ENCODE results near the gene MAPK8IP1. TPM values are rescaled to one million over a fixed set of nuclear protein-coding genes. Genes with fewer than 3 reads are reported as not detected.
A peak's percentile ranks its signal among the peaks of the same experiment; 100 is the strongest.

Gene MAPK8IP1
- total RNA-seq, 1 donor from 2014 or later, result 10.1 TPM

DNA sequence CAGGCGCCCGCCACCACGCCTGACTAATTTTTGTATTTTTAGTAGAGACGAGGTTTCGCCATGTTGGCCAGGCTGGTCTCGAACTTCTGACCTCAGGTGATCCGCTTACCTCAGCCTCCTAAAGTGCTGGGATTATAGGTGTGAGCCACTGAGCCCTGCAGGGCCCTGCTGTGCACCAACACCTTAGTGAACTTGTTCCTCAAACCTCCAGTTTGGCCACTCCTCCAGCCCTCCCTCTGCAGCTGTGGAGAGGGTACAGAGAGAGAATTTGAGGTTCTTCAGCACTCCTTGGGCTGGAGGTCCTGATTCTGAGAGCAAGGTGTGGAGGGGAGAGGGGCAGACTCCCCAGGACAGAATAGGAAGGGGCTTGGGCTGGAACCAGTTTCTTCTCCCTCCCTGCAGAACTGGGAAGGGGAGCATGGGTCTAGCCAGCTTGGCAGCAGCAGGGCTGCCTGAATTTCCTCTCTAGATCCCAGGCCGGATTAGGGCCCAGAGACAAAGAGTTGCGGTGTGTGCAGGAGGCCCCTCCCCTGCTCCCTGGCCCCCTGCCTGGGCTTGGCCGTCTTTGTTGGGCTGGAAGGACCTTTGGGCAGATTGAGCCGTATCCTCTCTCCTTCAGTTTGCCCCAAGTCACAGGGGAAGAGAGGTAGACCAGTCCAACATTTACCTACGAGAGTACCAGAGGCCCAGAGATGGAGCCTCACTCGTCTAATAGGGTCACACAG lies 34.5 kb downstream of the MAPK8IP1 start:
- H3K4me1 Mint-ChIP-seq (ENCODE audit: unreplicated experiment), result peaks cover 29% of the 10 kb centered on the region
- H3K36me3 Mint-ChIP-seq (ENCODE audit: unreplicated experiment), result no peaks in the 10 kb centered on the region
- peaks cover 26% of the 10 kb centered on the region for H3K27me3 Mint-ChIP-seq (ENCODE audit: unreplicated experiment)
- TF ChIP-seq, protein P1, sequence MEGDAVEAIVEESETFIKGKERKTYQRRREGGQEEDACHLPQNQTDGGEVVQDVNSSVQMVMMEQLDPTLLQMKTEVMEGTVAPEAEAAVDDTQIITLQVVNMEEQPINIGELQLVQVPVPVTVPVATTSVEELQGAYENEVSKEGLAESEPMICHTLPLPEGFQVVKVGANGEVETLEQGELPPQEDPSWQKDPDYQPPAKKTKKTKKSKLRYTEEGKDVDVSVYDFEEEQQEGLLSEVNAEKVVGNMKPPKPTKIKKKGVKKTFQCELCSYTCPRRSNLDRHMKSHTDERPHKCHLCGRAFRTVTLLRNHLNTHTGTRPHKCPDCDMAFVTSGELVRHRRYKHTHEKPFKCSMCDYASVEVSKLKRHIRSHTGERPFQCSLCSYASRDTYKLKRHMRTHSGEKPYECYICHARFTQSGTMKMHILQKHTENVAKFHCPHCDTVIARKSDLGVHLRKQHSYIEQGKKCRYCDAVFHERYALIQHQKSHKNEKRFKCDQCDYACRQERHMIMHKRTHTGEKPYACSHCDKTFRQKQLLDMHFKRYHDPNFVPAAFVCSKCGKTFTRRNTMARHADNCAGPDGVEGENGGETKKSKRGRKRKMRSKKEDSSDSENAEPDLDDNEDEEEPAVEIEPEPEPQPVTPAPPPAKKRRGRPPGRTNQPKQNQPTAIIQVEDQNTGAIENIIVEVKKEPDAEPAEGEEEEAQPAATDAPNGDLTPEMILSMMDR (IDR thresholded peaks at IDR 0.05), result no peak
- no peak for DNase-seq (ENCODE audit: extremely low spot score, unreplicated experiment)
- no peak overlapping the region for H3K27ac Mint-ChIP-seq (ENCODE audit: unreplicated experiment)
- no peaks in the 10 kb centered on the region for H3K9me3 Mint-ChIP-seq (ENCODE audit: unreplicated experiment)
- H3K4me3 Mint-ChIP-seq (ENCODE audit: unreplicated experiment), result no peak overlapping the region

DNA sequence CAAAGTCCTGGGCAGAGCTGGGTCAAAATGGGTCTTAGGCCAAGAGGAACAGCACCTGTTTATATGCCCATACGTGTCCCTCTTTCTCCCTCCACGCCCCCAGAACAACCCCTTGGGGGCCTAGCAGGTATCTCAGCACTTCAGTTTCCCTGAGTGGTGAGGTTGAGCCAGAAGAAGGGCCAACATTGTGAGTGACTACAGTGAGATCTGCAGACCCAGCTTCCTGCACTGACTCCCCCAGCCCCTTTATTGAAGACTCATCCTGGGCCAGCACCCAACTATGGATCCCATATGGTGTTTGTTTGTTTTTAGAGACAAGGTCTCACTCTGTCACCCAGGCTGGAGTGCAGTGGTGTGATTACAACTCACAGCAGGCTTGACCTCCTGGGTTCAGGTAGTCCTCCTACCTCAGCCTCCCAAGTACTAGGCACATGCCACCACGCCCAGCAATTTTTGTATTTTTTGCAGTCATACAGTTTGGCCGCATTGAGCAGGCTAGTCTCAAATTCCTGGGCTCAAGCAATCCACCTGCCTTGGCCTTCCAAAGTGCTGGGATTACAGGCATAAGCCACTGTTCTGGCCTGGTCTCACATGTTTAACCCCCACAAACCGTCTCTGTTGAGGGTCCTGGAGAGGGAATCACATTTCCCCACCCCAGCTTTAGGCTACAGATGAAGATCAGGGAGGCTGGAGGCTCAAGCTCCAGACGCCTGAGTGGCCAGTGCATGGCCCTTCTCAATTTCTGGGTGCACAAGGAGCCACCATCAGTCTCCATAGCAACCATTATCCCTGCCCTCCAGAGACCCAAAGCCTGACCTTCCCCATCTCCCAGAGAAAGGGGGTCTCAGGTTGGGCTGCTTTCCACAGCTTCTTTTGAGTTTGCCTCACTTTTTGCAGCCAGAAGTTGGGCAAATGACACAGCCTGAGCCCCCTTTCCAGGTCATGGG lies 35.4 kb downstream of the MAPK8IP1 start:
- Mint-ChIP-seq H3K27ac (ENCODE audit: unreplicated experiment) (no peak overlapping the region), H3K27me3 (ENCODE audit: unreplicated experiment) (peaks cover 29% of the 10 kb centered on the region), H3K4me3 (ENCODE audit: unreplicated experiment) (no peak overlapping the region), H3K4me1 (ENCODE audit: unreplicated experiment) (peaks cover 29% of the 10 kb centered on the region), H3K36me3 (ENCODE audit: unreplicated experiment) (no peaks in the 10 kb centered on the region), H3K9me3 (ENCODE audit: unreplicated experiment) (no peaks in the 10 kb centered on the region)
- TF ChIP-seq, protein P1 (IDR thresholded peaks at IDR 0.05), result no peak
- DNase-seq (ENCODE audit: extremely low spot score, unreplicated experiment), result no peak

DNA sequence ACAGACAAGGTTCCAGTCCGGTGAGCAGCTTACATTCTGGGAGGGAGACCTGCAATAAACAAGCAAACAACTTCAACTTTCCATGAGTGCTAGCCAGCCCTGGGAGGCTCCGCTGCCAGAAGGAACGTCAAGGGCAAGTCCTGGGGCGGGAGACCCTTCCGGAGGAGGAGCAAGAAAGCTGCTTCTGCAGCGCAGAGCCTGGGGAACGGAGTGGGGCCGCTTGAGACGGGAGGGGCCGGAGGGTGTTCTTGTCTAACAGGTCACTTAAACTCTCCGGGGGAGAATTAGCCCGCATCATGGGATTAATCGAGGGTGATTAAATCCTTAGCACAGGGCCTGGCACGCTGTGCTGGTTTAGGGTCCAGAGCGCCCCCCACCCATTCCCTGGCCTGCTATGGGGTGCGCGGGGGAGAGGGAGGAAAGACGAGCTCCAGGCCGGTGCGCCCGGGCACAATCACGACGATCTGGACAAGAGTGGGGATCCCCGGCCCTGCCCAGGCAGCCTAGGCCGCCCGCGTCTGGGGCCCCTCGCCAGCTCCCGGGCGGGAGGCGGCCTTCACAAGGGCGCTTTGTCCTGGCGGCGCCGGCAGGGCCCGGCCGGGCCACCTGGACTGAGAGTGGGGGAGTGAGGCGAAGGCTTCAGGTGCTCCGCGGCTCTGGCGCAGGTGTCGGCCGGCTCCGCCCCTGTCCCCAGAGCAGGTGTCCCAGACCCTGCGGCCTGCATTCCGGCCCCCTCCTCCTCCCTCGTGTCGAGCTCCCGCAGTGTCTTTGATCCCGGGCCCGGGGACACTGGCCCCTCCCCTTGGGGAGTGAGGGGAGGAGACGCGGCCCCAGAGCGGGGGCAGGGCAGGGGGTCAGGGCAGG lies 36.3 kb downstream of the MAPK8IP1 start:
- Mint-ChIP-seq H3K4me3 (ENCODE audit: unreplicated experiment) (no peak overlapping the region), H3K27ac (ENCODE audit: unreplicated experiment) (no peak overlapping the region), H3K4me1 (ENCODE audit: unreplicated experiment) (peaks cover 23% of the 10 kb centered on the region), H3K27me3 (ENCODE audit: unreplicated experiment) (peaks cover 29% of the 10 kb centered on the region), H3K36me3 (ENCODE audit: unreplicated experiment) (no peaks in the 10 kb centered on the region), H3K9me3 (ENCODE audit: unreplicated experiment) (no peaks in the 10 kb centered on the region)
- no peak for DNase-seq (ENCODE audit: extremely low spot score, unreplicated experiment)
- TF ChIP-seq, protein P1 (IDR thresholded peaks at IDR 0.05), result no peak

DNA sequence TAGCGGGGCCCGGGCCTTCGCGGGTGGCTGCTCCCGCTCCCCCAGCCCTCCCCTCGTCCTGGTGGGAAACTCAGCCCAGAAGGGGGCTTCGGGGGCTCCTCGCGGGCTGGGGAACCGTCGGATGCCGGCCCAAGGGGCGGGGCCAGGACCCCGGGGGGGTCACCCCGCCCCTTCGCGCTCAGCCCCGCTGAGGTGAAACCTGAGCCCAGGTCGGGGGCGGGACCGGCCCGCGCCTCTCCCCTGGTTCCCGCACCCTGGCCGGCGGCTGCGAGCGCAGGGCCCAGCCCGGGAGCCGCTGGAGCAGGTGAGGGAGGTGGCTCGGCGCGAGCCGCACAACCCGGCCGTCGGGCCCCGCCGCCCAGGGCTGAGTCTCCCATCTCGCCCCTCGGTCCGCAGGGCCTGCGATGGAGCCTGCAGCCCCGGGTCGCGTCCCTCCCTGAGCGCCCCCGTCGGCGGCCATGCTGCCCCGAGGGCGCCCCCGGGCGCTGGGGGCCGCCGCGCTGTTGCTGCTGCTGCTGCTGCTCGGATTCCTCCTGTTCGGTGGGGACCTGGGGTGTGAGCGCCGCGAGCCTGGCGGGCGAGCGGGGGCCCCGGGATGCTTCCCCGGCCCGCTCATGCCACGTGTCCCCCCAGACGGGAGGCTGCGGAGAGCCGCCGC lies 37.1 kb downstream of the MAPK8IP1 start, which contains the start of gene LARGE2:
Gene LARGE2, plus strand, starts transcription at position 232 of the 658 bp plus-strand sequence. Its CDS starts 227 bp downstream, at position 459.
- Mint-ChIP-seq H3K36me3 (ENCODE audit: unreplicated experiment) (no peaks in the 10 kb centered on the region), H3K4me1 (ENCODE audit: unreplicated experiment) (peaks cover 19% of the 10 kb centered on the region), H3K27me3 (ENCODE audit: unreplicated experiment) (peaks cover 29% of the 10 kb centered on the region), H3K9me3 (ENCODE audit: unreplicated experiment) (no peaks in the 10 kb centered on the region), H3K27ac (ENCODE audit: unreplicated experiment) (no peak within 1 kb of the TSS), H3K4me3 (ENCODE audit: unreplicated experiment) (peak within 1 kb of the TSS; percentile 51)
- TF ChIP-seq, protein P1 (IDR thresholded peaks at IDR 0.05), result no peak
- DNase-seq (ENCODE audit: extremely low spot score, unreplicated experiment), result no peak
